Measurements from ENCODE around the gene POLR1D.
A peak's percentile ranks its signal among the peaks of the same experiment; 100 is the strongest.

POLR1D gene

GRCh38 chr13:27621366-27622101, at the start of gene POLR1D:
TSS of gene POLR1D (plus strand) at chr13:27621892. CDS start at chr13:27621984, 92 bp downstream.
- peak; percentile 91 for DNase-seq

DNA sequence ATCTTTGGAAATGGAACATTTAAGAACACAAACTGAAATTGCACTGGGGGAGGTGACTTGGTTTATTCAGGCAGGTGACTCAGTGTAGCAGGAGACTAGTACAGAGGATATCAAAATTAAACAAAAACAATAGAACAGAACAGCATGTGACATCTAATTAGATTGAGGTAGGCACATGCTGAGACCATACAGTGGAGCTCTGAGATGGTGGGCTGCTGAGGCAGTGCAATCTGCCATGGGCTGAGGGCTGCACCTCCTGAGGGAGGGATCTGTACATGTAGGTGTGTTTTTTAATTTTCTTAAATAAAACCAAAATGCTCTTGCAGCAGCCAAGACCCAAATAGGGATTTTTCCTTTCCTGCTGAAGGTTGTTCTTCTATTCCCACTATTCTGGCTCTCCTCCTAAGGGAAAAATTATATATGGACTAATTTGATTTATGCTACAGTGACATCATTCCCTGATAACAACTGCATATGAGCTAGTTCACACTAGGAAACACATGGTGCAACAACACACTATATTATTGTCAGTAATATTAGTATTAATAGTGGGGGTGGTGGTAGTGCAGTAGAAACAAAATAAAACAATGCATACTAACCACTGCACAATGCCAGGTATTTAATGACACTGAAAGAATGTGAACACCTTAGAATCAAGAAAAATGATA, 49.3 kb upstream of the POLR1D start:
- no peak for DNase-seq

GRCh38 chr13:27573265-27573664, 48.4 kb upstream of the POLR1D start:
- DNase-seq, result no peak

DNA sequence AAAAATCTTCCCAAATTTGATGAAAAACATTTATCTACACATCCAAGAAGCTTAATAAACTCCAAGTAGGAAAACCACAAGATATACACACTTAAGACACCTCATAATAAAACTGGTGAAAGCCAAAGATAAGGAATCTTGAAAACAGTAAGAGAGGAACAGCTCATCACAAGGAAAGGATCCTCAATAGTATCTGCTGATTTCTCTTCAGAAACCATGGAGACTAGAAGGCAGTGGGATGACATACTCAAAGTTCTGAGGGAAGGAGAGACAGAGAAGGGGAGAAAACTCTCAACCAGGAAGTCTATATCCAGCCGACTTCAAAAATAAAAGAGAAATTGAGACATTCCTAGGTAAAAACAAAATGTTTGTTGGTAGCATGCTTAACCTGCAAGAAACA, 47.0 kb upstream of the POLR1D start:
- no peak for DNase-seq

DNA sequence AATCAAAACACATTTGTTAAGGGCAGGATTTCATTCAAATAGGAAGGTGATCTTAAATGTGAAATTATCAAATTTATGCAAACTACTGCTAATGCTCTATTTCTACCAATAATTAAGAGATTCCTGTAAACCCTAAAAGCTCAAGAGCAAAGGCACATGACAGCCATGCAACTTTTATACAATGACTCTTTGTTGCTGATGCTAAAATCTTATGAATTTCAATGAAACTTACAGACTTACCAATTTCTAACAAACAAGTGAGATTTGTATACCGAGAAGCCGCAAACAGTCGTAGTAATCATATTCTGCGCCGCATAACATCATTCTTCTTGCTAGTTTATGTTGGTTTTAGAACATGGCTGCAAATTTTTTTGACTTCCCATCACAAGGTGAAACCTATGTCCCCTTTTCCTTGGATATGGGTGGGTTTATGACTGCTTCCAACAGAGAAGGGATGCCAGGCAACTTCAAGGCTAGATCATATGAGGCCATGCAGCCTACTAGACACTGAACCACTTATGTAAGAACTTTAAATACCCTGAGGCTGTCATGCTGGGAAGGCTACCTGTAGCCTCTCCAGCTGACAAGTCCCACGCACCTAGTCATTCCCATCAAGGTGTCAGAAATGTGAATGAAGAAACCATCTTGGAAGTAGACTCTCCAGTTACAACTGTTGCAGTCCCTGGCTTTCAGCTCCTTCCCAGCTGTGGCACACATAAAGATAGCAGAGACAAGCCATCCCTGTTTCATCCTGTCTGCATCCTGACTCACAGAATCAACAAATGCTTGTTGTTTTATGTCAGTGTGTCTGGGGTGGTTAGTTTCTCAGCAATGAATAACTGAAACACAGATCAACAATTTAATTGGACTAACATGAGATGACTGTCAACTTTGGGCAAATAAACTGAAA, 43.3 kb upstream of the POLR1D start:
- DNase-seq, result no peak

GRCh38 chr13:27583645-27584044, 38.0 kb upstream of the POLR1D start:
- DNase-seq, result no peak

- no peak for DNase-seq
Observed at GRCh38 chr13:27587095-27587746, 34.5 kb upstream of the POLR1D start.

DNA sequence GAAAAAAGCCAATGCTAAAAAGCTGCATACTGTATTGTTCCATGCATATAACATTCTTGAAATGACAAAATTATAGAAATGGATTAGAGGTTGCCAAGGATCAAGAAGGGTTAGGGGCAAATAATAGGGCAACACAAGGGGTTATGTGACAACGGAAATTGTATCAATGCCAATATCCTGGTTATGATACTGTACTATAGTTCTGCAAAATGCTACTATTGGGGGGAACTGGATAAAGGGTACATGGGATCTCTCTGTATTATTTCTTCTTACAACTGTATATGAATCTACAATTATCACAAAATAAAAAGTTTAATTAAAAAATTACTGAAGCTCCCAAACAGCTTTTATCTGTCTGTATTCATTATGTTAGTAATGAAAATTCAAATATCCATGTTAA, 33.3 kb upstream of the POLR1D start:
- no peak for DNase-seq

DNA sequence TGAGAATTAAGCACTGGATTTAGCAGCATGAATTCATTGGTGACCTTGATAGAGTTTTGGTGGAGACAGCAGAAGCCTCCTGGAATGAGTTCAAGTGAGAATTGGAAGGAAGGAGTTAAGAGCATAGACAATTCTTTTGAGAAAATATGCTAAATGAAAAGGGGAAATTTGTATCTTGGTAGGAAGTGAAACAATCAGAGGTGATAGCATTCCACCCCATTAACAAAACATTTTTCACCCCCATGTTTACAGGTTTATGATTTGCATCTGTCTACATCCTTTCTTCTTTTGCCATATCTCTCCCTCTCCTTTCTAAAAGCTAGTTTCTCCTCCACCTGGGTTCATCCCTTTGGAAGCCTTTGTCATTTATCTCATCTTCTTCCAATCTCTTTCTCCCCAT, 28.8 kb upstream of the POLR1D start:
- DNase-seq, result no peak

- DNase-seq, result no peak
Observed at GRCh38 chr13:27593267-27593666, 28.4 kb upstream of the POLR1D start.

GRCh38 chr13:27595055-27595811, 26.5 kb upstream of the POLR1D start:
- DNase-seq, result no peak

DNA sequence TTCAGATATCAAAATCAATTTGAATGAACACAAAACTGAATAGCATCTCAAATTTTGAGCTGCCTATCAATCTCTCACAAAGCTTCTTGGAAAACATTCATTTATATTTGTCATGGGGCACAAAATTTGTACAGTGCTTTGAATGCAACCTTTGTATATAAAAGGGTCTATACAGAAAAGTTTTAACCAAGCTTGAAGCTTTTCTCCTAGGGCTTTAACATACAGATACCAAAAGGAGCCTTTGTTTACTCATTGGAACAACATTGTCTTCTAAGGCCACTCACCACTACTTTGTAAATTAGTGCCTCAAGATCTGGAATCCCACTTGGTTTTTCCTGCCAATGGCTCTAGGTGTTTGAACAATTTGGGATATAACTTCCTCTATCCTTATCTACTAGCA, 22.6 kb upstream of the POLR1D start:
- DNase-seq, result no peak

DNA sequence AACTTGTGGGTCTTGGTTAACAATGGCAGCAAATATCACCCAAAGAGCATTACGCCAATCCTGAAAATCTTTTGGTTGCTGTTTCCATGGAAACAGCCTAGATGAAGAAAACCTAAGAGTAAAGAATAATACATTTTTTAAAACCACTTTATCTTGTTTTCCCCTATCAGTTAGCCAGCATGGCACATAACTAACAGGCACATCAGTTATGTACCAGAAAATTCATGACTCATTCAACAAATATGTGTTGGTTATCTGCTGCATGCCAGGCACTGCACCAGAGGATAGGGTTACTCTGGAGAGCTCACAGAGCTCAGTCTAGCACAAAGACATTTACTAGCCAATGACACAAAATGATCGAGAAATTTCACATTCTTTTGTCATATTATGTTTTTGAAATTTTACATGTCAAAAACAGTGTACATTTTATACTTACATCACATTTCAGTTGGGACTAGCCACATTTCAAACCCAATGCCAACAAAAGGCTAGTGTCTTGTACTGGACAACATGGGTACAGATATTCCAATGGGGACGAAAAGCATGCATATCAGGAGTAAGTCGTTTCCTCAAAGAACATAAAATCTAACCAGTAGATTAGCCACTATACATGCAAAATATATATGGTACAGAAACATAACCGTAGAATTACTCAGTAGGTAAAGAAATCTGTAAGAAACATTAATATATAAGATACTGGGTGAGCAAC, 21.7 kb upstream of the POLR1D start:
- DNase-seq, result no peak

DNA sequence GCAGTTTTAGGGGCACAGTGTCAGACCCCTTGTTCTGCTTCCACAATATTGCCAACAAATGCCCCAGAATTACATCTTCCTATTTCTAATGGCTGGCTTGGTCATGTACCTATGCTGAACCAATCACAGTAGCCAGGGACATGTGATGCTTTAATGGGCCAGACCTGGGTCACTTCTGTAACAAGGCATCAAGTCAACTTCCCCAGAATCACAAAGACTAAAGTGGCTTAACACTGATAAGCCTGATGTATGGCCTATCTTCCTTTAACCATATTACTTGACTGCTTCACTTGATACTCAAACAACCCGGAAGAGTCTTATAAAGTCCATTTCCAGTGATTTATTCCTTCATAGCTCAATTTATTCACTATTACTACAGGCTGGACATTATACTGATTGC, 21.0 kb upstream of the POLR1D start:
- DNase-seq, result no peak

GRCh38 chr13:27601208-27601607, 20.5 kb upstream of the POLR1D start:
- DNase-seq, result no peak

DNA sequence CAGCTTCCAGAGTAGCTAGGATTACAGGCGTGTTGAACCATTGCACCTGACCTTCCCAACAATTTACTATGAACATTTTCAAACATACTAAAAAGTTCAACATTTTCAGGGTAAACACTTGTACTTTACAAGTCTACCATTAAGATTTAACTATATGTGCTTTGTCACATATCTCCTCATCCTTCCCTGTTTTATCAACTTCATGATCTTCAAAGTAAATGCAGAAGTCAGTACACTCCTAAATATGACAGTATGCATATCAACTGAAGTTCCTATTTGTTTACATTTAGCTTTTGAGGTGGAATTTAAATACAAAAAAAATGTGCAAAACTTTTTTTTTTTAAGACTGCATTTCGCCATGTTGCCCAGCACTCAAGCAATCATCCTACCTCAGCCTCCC, 19.9 kb upstream of the POLR1D start:
- no peak for DNase-seq

GRCh38 chr13:27605099-27605498, 16.6 kb upstream of the POLR1D start:
- DNase-seq, result no peak

DNA sequence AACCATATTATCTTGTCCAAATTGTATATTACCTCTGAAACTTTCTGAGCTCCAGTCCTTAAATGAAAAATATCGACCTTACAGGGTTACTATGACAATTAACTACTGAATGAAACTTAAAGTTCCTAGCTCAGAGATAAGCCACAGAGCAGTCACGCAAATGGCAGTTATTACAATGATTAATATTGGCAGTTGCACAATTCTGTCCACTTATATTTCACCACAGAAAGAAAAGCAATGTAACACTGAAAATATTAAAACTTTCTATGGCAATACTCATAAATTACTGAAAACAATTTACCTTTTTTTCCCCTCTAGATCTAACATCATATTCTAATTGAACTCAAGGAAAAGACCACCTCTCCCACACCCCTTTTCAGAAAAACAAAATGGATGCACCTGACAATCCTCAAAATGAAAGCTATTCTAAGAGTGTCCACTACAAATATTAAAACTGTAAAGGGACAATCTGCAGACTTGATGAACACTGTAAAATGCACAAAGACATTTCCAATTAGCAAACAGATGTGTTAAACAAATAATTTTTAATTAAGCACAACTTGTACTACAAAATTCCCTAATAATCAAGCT, 16.0 kb upstream of the POLR1D start:
- no peak for DNase-seq

DNA sequence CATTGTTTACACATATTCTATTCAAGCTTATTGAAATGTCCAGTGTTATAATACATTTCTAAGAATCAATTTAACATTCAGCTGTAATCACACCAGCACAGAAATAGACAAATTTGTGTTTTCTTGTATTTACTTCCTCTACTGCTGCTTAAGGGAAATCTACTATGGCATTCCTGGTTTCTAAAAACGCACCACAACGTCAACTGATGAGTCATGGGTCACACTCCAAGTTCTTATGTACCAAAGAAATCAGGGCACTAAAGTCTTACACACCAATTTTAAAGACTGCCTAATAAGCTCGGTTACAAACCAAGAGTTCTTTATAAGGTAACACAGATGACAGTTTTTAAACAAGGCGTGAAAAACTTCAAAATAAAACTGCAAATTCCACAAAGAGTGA, 14.6 kb upstream of the POLR1D start:
- no peak for DNase-seq

GRCh38 chr13:27613628-27614027, 8.1 kb upstream of the POLR1D start:
- no peak for DNase-seq

- DNase-seq, result no peak
Observed at GRCh38 chr13:27617881-27618321, 3.8 kb upstream of the POLR1D start.
